Hepatocyte (in vitro differentiated cells): ENCODE data around the gene SC5D. TPM values are rescaled to one million over a fixed set of nuclear protein-coding genes. Genes with fewer than 3 reads are reported as not detected.

Experiments used
- DNase-seq: peaks from one replicate; pipeline ENCODE4 v3.0.0-alpha.2; 2016; ENCODE audit warnings: low spot score
- H2AFZ ChIP-seq: fragments of 200-600 bp; sonication (generic); 2 replicates; pipeline ENCODE4 v1.6.0; 2016; ENCODE audit warnings: antibody characterized with exemption, mild to moderate bottlenecking
- H3K27ac ChIP-seq: fragments of 200-600 bp; sonication (generic); 2 replicates; pipeline ENCODE4 v1.5.1; 2016; ENCODE audit warnings: mild to moderate bottlenecking
- H3K27me3 ChIP-seq: fragments of 200-600 bp; sonication (generic); 2 replicates; pipeline ENCODE4 v1.6.1; 2016
- H3K36me3 ChIP-seq: fragments of 200-600 bp; sonication (generic); replicated peaks from 2 replicates; pipeline ENCODE4 v1.5.1; 2016; ENCODE audit warnings: low read depth; ENCODE audit not compliant: insufficient read depth
- H3K4me1 ChIP-seq: fragments of 200-600 bp; sonication (generic); 2 replicates; pipeline ENCODE4 v1.5.1; 2016; ENCODE audit warnings: mild to moderate bottlenecking, moderate library complexity; ENCODE audit not compliant: insufficient read depth
- H3K4me2 ChIP-seq: fragments of 200-600 bp; sonication (generic); 2 replicates; pipeline ENCODE4 v1.6.0; 2016
- H3K4me3 ChIP-seq: fragments of 200-600 bp; sonication (generic); 2 replicates; pipeline ENCODE4 v1.5.1; 2016; ENCODE audit warnings: mild to moderate bottlenecking
- H3K79me2 ChIP-seq: fragments of 200-600 bp; sonication (generic); 2 replicates; pipeline ENCODE4 v1.6.0; 2017; ENCODE audit warnings: mild to moderate bottlenecking
- H3K9me2 ChIP-seq: fragments of 200-600 bp; sonication (generic); replicated peaks from 2 replicates; pipeline ENCODE4 v1.6.0; 2017; ENCODE audit warnings: mild to moderate bottlenecking; ENCODE audit not compliant: insufficient read depth
- H3K9me3 ChIP-seq: fragments of 200-600 bp; sonication (generic); 2 replicates; pipeline ENCODE4 v1.5.1; 2016; ENCODE audit warnings: low read depth, mild to moderate bottlenecking
- H4K20me1 ChIP-seq: fragments of 200-600 bp; sonication (generic); 2 replicates; pipeline ENCODE4 v1.6.0; 2016; ENCODE audit warnings: mild to moderate bottlenecking; ENCODE audit not compliant: insufficient read depth, poor library complexity, severe bottlenecking
- EZH2 ChIP-seq: fragments of 200-600 bp; sonication (generic); IDR thresholded peaks from 2 replicates; pipeline ENCODE4 v1.6.1; 2016; ENCODE audit warnings: antibody characterized with exemption, mild to moderate bottlenecking, borderline replicate concordance
- EZH2phosphoT487 ChIP-seq: fragments of 200-600 bp; sonication (generic); IDR thresholded peaks from one replicate; pipeline ENCODE4 v1.6.1; 2018; ENCODE audit warnings: antibody characterized with exemption, mild to moderate bottlenecking, low read depth, moderate library complexity; ENCODE audit not compliant: unreplicated experiment, severe bottlenecking
- WGBS: methylation state at CpG from one replicate; pipeline ENCODE4 v1.1.6; 2016; ENCODE audit warnings: low lambda C conversion rate; ENCODE audit errors: missing lambda C conversion rate; 5-methylcytosine and 5-hydroxymethylcytosine counted together
- polyA plus RNA-seq: library from polyadenylated mRNA; unstranded; fragments of >200 nt; fragmentation: Nextera tagmentation; extraction: Ambion mirVana; gene quantifications from 2 replicates; pipeline ENCODE4 v1.2.1, GENCODE V29; 2016
- total RNA-seq: library from RNA; depleted of rRNA; stranded (reverse); fragments of >200 nt; gene quantifications from 2 replicates; pipeline ENCODE4 v1.2.3, GENCODE V29; 2014
- TF ChIP-seq, protein P1 (sequence below): fragments of 200-600 bp; sonication (generic); IDR thresholded peaks from 2 replicates; pipeline ENCODE4 v1.5.1; 2016; ENCODE audit warnings: antibody characterized with exemption, mild to moderate bottlenecking; ENCODE audit not compliant: poor library complexity

SC5D gene
- total and polyA plus RNA-seq, 2 experiments from 2014 or later, result 124 to 164 TPM

DNA sequence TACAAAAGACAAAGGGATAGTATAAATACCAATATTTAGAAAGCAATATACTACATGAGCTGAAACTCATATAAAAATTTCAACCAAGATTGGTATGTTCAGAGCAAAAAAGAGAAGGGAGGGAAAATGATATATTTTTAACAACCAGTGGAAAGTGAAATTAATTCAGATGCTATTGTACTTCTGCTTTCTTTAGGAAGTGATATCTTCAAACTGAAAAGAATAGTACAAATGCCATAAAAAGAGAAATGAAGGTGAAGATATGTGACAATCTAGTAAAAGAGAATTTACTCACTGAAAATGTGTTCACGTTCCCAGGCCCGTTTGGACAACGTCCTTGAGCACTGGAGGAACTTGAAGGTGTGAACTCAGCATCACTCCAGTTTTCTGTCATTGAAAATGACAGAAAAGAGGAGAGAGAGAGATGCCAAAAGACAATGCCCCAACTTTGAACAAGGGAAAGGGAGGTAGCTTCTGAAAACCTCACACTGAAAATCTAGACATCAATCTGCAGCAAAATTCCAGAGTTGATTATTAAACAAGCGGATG is 47.5 kb downstream of the SC5D start:
- no peaks in the 10 kb centered on the region for H3K79me2 ChIP-seq
- H3K27ac ChIP-seq, result no peak overlapping the region
- H3K36me3 ChIP-seq, result no peaks in the 10 kb centered on the region
- H3K4me1 ChIP-seq, result no peaks in the 10 kb centered on the region
- WGBS, result 91% methylated on average over 4 of the region's 4 CpGs
- TF ChIP-seq EZH2 (no peak), EZH2phosphoT487 (no peak)
- TF ChIP-seq, protein P1, sequence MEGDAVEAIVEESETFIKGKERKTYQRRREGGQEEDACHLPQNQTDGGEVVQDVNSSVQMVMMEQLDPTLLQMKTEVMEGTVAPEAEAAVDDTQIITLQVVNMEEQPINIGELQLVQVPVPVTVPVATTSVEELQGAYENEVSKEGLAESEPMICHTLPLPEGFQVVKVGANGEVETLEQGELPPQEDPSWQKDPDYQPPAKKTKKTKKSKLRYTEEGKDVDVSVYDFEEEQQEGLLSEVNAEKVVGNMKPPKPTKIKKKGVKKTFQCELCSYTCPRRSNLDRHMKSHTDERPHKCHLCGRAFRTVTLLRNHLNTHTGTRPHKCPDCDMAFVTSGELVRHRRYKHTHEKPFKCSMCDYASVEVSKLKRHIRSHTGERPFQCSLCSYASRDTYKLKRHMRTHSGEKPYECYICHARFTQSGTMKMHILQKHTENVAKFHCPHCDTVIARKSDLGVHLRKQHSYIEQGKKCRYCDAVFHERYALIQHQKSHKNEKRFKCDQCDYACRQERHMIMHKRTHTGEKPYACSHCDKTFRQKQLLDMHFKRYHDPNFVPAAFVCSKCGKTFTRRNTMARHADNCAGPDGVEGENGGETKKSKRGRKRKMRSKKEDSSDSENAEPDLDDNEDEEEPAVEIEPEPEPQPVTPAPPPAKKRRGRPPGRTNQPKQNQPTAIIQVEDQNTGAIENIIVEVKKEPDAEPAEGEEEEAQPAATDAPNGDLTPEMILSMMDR, result no peak
- H3K4me3 ChIP-seq, result no peak overlapping the region
- no peak for DNase-seq
- no peak overlapping the region for H3K4me2 ChIP-seq
- H2AFZ ChIP-seq, result no peak overlapping the region
- no peaks in the 10 kb centered on the region for H3K9me2 ChIP-seq
- no peaks in the 10 kb centered on the region for H4K20me1 ChIP-seq
- no peaks in the 10 kb centered on the region for H3K9me3 ChIP-seq
- H3K27me3 ChIP-seq, result no peaks in the 10 kb centered on the region

GRCh38 chr11:121341609-121342008 is 49.0 kb downstream of the SC5D start:
- no peaks in the 10 kb centered on the region for H3K4me1 ChIP-seq
- H3K9me3 ChIP-seq, result no peaks in the 10 kb centered on the region
- H3K27ac ChIP-seq, result no peak overlapping the region
- DNase-seq, result no peak
- WGBS, result 94% methylated on average over 4 of the region's 4 CpGs
- H3K27me3 ChIP-seq, result peaks cover 3% of the 10 kb centered on the region
- no peak overlapping the region for H2AFZ ChIP-seq
- H3K9me2 ChIP-seq, result no peaks in the 10 kb centered on the region
- no peaks in the 10 kb centered on the region for H4K20me1 ChIP-seq
- no peaks in the 10 kb centered on the region for H3K36me3 ChIP-seq
- TF ChIP-seq EZH2phosphoT487 (no peak), EZH2 (no peak)
- TF ChIP-seq, protein P1, result no peak
- no peak overlapping the region for H3K4me2 ChIP-seq
- H3K4me3 ChIP-seq, result no peak overlapping the region
- no peaks in the 10 kb centered on the region for H3K79me2 ChIP-seq

DNA sequence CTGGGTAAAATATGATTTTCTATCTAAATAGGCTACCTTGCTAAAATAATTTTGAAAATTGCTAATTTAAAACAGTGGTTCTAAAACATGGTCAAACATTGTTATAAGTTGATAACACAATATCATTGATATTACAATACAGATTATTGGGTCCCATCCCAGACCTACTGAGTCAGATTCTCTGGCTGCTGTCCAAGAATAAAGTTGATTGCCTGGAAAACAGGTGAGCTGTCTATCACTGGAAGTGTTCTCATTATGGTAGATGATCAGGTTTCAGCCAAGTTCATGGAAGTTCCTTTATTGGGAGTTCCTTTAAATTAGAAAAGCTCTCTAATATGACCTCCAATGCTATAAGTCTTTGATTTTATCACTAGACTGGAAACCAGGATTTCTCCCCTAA is 52.3 kb downstream of the SC5D start:
- H3K9me3 ChIP-seq, result no peaks in the 10 kb centered on the region

More for the DNA sequence above, 52.3 kb downstream of the SC5D start:
- Histone ChIP-seq H3K4me3 (no peak overlapping the region), H4K20me1 (no peaks in the 10 kb centered on the region), H2AFZ (no peak overlapping the region), H3K4me1 (peaks cover 6% of the 10 kb centered on the region), H3K9me2 (no peaks in the 10 kb centered on the region), H3K27ac (no peak overlapping the region), H3K27me3 (peaks cover 3% of the 10 kb centered on the region), H3K36me3 (no peaks in the 10 kb centered on the region), H3K4me2 (no peak overlapping the region), H3K79me2 (no peaks in the 10 kb centered on the region)
- no peak for DNase-seq
- TF ChIP-seq EZH2phosphoT487 (no peak), EZH2 (no peak)
- TF ChIP-seq, protein P1, result no peak
